ENCODE data around the gene VANGL2. TPM values are rescaled to one million over a fixed set of nuclear protein-coding genes. Genes with fewer than 3 reads are reported as not detected.

VANGL2 gene
- total and polyA plus RNA-seq, 9 of the 15 experiments (the other 6 are each of a cell fraction or from before 2014, with no cell fraction given), result 0.28 to 4.0 (median 0.98) TPM

GRCh38 chr1:160428655-160429054 is 28.3 kb downstream of the VANGL2 start (continued):
- TF ChIP-seq ZNF592 (IDR thresholded peaks at IDR 0.05), result 0 out of 2 replicates have a peak, but pooled peaks have one; percentile 24
- TF ChIP-seq NUFIP1 (IDR thresholded peaks at IDR 0.05; ENCODE audit: partially characterized antibody), result no peak
- no peak for TF ChIP-seq IRF1 (CRISPR knock-in tag; IDR thresholded peaks at IDR 0.05; ENCODE audit: borderline replicate concordance)
- TF ChIP-seq POLR2AphosphoS5 (IDR thresholded peaks at IDR 0.05; ENCODE audit: control insufficient read depth, insufficient read depth, low read depth, low read length), result no peak
- TF ChIP-seq RNF2 (IDR thresholded peaks at IDR 0.05), result 0 out of 2 replicates have a peak, but pooled peaks have one; percentile 25
- no peak for TF ChIP-seq ATF7 (IDR thresholded peaks at IDR 0.05)
- TF ChIP-seq STAT6 (CRISPR knock-in tag; IDR thresholded peaks at IDR 0.05), result no peak
- TF ChIP-seq EP300 (IDR thresholded peaks at IDR 0.05; ENCODE audit: low read length), result peak; percentile 38; the same call in 1 of the 2 replicates
- no peak for TF ChIP-seq ZNF165 (CRISPR knock-in tag; IDR thresholded peaks at IDR 0.05; ENCODE audit: borderline replicate concordance)
- TF ChIP-seq NR2C2 (CRISPR knock-in tag; IDR thresholded peaks at IDR 0.05), result no peak
- TF ChIP-seq NR2C2 (tag; IDR thresholded peaks at IDR 0.05), result peak; percentile 48; the same call in 1 of the 2 replicates
- peak; percentile 24; the same call in 1 of the 2 replicates for TF ChIP-seq TCF3 (CRISPR knock-in tag; IDR thresholded peaks at IDR 0.05)
- no peak for TF ChIP-seq NFRKB (IDR thresholded peaks at IDR 0.05; ENCODE audit: low read depth)
- TF ChIP-seq ZNF174 (CRISPR knock-in tag; IDR thresholded peaks at IDR 0.05), result no peak
- TF ChIP-seq ZNF696 (CRISPR knock-in tag; conservative IDR thresholded peaks at IDR 0.05), result no peak
- TF ChIP-seq NCOA4 (IDR thresholded peaks at IDR 0.05; ENCODE audit: partially characterized antibody), result no peak
- TF ChIP-seq TRIM24 (IDR thresholded peaks at IDR 0.05), result no peak
- TF ChIP-seq PCBP1 (IDR thresholded peaks at IDR 0.05; ENCODE audit: low read depth, low read length, poor library complexity, severe bottlenecking), result no peak
- TF ChIP-seq KLF16 (IDR thresholded peaks at IDR 0.05), result no peak
- peak; percentile 59 for TF ChIP-seq ELF1 (tag; IDR thresholded peaks at IDR 0.05)
- TF ChIP-seq KDM5B (IDR thresholded peaks at IDR 0.05; ENCODE audit: insufficient replicate concordance, low read depth, low read length), result no peak
- no peak for TF ChIP-seq GTF2A2 (tag; IDR thresholded peaks at IDR 0.05)
- no peak for TF ChIP-seq PHF21A (IDR thresholded peaks at IDR 0.05; ENCODE audit: borderline replicate concordance, low read depth)
- no peak for TF ChIP-seq FOXM1 (IDR thresholded peaks at IDR 0.05; ENCODE audit: low read depth)
- no peak for TF ChIP-seq FOXM1 (CRISPR knock-in tag; IDR thresholded peaks at IDR 0.05; ENCODE audit: low read depth)

Data from K562 (cell line).